HG03439 (cell line): ENCODE measurements around the gene MBTPS1.

Experiments used
- ATAC-seq: cut with Tn5 transposase; IDR thresholded peaks from one replicate; pipeline ENCODE4 v1.9.1; 2021; ENCODE audit warnings: mild to moderate bottlenecking, moderate library complexity; ENCODE audit not compliant: unreplicated experiment

The MBTPS1 gene

GRCh38 chr16:84055801-84056634 lies 60.7 kb downstream of the MBTPS1 start:
- no peak for ATAC-seq

DNA sequence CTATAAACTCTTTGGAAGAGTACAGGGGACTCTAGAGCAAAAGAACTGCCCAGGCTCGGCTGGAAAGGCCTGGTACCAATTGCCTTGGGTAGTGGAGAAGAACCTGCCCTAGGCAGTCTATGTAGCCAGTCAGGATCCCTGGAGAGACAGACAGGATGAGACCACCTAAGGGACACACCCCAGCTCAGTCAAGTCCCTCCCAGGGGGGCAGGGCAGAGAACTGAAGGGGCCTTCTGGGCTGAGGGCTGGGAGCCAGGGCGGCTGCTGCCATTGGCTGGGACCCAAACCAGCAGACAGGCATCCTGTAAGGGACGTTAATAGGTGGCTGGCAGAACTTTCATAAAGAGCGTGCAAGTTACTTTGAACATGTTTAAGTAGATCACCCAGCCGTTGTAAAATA lies 61.4 kb downstream of the MBTPS1 start:
- no peak for ATAC-seq

DNA sequence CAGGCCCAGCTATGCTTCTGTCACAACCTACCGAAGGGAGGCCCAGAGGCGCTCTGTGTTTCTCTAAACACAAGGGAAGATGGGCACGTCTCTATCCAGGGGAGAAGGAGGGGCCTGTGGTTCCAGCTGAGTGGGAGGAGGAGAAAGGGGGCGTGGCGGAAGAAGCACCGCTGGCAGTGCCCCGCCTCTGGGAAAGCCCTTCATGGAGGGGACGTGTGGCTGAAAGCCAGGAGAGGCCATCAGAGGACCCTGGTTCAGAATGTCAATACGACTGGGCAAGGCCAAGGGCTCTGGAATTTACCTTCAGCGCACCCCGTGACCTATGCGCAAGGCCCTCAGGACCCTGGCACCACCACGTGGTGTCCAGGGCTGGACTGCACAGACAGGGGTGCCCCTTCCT lies 61.8 kb downstream of the MBTPS1 start:
- no peak for ATAC-seq

GRCh38 chr16:84054271-84054670 lies 62.5 kb downstream of the MBTPS1 start:
- no peak for ATAC-seq

DNA sequence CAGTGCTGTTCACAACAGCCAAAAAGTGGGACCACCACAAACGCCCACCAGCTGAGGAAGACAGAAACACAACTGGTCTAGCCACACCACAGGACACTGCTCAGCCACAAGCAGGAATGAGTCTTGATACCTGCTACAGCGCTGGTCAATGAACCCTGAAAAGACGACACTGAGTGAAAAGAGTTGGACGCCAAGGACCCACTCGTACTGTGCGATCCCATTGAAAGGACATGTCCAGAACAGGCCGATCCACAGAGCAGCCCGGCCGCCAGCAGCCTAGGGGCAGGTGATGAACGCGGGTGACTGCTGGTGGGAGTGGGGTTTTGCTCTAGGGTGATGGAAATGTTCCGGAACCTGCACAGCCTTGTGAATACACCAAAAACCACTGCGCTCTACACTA lies 63.5 kb downstream of the MBTPS1 start:
- no peak for ATAC-seq

GRCh38 chr16:84052071-84052622 lies 64.6 kb downstream of the MBTPS1 start:
- no peak for ATAC-seq

DNA sequence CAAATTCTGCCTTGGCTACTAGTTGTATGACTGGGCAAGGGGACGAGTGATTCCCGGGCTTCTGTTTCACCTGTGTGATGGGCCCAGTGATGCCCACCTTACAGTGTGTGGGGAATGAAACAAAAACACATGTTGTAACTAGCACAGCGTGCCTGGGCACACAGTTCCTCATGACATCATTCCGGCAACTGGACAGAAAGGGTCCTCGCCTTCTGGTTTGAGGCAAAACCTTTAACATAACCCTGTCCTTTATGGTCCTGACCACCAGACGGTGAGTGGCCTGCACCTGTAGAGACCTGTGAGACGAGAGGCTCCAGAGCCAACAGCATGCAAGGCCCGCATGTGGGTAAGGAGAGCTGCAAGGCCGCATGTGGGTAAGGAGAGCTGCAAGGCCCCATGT lies 66.4 kb downstream of the MBTPS1 start:
- no peak for ATAC-seq

GRCh38 chr16:84049403-84050060 lies 67.2 kb downstream of the MBTPS1 start:
- ATAC-seq, result no peak

- no peak for ATAC-seq
Measured at GRCh38 chr16:84048871-84049270, 67.9 kb downstream of the MBTPS1 start.

DNA sequence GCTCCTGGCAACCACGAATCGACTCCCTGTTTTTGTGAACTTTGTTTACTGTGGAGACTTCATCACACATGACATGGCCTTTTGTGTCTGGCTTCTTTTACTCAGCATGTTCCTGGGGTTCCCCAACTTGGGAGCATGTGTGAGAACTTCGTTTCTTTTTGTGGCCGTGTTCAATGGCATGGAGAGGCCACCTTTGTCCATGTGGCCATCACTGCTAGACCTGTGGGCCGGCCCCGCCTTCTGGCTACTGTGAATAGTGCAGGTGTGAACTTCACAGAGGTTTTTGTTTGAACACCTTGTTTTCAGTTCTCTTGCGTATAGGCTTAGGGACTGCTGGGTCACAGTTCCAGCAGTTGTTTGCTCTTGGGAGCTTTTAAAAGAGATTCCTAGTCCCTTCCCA lies 68.5 kb downstream of the MBTPS1 start:
- no peak for ATAC-seq

DNA sequence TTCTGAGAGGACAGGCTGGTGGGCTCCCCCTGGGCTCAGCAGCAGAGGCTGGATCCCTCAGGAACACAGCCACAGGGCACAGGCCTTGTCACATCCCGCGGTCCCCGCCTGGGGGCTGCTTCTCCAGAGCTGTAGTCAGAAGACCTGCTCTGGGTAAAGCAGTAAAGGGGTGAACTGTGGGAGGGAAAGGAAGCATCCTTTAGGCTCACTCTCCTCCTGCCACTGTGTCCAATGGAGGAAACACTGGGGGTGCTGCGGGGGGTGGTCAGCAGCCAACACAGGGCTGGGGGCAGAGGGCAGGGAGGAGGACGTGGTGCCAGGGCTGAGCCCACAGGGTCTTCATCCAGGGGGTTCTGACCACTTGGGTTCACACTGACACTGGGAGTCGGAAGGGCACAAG lies 69.1 kb downstream of the MBTPS1 start:
- no peak for ATAC-seq

DNA sequence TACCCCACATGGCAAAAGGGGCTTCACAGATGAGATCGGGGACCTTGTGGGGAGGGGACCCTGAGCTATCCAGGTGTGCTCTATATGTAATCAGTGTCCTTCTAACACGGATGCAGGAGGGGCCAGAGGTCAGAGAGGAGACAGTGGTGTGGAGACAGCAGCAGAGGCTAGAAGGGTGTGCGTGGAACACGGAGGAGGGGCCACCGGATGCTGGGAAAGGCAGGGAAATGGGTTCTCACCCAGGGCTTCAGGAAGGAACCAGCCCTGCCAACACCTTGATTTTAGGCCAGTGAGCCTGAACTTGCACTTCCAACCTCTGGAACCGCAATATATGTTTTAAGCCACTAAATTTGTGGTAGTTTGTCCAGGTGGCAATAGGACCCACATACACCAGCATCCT lies 69.5 kb downstream of the MBTPS1 start:
- no peak for ATAC-seq

DNA sequence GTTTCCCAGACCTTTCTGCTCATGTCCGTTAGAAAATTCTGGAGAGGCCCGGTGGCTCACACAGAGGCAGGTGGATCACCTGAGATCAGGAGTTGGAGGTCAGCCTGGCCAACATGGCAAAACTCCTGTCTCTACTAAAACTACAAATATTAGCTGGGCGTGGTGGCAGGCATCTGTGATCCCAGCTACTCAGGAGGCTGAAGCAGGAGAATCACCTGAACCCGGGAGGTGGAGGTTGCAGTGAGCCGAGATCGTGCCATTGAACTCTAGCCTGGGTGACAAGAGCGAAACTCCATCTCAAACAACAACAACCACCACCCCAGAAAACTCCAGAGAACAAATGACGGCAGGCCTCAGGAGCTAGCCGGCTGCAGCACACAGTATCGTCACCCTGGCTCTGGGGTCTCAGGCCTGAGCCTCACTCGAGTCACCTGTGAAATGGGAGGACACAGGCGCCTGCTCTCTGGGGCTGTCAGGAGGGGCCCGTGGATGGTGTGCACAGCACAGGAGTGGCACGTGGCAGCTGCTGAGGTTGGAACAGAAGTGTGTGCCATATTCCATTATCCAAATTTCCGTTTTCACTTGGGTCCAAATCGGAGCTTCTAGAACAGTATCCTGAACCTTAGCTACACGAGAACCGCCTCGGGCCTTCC lies 70.8 kb downstream of the MBTPS1 start:
- ATAC-seq, result no peak

- ATAC-seq, result no peak
Measured at GRCh38 chr16:84045001-84045817, 71.5 kb downstream of the MBTPS1 start.

DNA sequence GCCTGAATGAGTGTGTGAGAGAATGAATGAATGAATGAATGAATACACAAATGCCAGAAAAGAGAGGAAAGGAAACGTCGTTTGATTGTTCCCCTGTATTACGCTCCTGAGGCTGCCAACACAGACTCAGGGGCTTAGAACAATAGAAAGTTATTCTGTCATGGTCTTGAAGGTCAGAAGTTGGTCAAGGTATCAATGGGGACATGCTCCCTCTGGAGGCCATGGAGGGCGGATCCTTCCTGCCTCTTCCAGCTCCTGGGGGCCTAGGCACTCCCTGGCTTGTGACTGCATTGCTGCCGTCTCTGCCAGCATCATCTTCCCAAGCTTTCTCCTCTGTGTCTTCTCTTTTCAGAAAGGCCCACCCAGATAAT lies 72.6 kb downstream of the MBTPS1 start:
- ATAC-seq, result no peak

GRCh38 chr16:84043486-84044117 lies 73.1 kb downstream of the MBTPS1 start:
- no peak for ATAC-seq

- no peak for ATAC-seq
Measured at GRCh38 chr16:84042879-84043485, 73.8 kb downstream of the MBTPS1 start.

GRCh38 chr16:84042308-84042878 lies 74.3 kb downstream of the MBTPS1 start, which contains the start of gene SLC38A8:
SLC38A8 (minus strand) TSS chr16:84042795; CDS start chr16:84042157, 638 bp downstream.
- ATAC-seq, result no peak

- ATAC-seq, result no peak
Measured at GRCh38 chr16:84041881-84042280, 74.9 kb downstream of the MBTPS1 start.
